ENCODE measurements around the gene IGDCC3.

Gene IGDCC3

DNA sequence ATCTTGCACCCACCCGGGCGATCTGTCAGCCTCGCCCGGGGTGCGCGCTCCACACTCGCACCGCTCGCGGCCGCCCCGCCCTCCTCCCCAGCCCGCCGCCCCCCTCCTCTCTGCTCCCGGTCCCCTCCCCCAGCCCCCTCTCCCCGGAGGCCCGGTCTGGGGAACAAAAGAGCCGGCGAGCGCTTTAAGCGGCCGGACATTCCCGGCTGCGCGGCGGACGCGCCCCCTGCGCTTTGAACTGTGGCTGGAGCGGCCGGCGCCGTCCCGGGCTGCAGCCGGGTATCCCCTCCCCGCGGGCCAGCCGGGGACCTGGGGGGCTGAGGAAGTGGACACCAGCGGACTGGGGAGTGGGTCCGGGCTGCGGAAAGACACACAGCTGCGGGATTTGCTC, at the start of gene IGDCC3:
TSS of gene IGDCC3 (minus strand) at position 27 of the 391 bp plus-strand sequence. CDS start 214 bp downstream, outside the sequence.
- no peak for DNase-seq (ENCODE audit: low read depth)

GRCh38 chr15:65426216-65426853, 48.5 kb upstream of the IGDCC3 start:
- DNase-seq (ENCODE audit: low read depth): no peak

- DNase-seq (ENCODE audit: low read depth): no peak
Observed at GRCh38 chr15:65424683-65425082, 46.9 kb upstream of the IGDCC3 start.

GRCh38 chr15:65423976-65424679, 46.3 kb upstream of the IGDCC3 start:
- no peak for DNase-seq (ENCODE audit: low read depth)

GRCh38 chr15:65423150-65423975, 45.6 kb upstream of the IGDCC3 start:
- no peak for DNase-seq (ENCODE audit: low read depth)

GRCh38 chr15:65421360-65422215, 43.8 kb upstream of the IGDCC3 start:
- DNase-seq (ENCODE audit: low read depth): no peak

GRCh38 chr15:65420975-65421359, 43.2 kb upstream of the IGDCC3 start:
- DNase-seq (ENCODE audit: low read depth): no peak

DNA sequence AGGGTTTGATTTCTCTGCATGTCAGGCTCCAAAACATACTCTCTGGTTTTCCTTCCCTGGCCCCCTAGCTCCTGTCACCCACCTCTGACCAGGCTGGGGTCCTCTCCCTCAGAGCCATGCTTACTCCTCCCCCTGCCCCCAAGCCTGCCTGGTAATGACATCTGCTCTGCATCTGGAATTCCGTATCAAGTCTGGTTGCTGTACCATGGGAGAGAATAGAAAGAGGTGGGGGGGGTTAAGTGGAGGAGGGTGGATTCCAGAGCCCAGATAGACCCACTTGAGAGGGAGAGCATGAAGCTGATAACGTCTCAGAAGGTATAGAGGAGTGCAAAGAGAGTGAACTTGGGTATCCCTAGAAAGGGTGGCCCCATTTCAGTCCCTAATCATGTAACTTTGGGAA, 40.8 kb upstream of the IGDCC3 start:
- no peak for DNase-seq (ENCODE audit: low read depth)

- no peak for DNase-seq (ENCODE audit: low read depth)
Observed at GRCh38 chr15:65416845-65417416, 39.1 kb upstream of the IGDCC3 start.

DNA sequence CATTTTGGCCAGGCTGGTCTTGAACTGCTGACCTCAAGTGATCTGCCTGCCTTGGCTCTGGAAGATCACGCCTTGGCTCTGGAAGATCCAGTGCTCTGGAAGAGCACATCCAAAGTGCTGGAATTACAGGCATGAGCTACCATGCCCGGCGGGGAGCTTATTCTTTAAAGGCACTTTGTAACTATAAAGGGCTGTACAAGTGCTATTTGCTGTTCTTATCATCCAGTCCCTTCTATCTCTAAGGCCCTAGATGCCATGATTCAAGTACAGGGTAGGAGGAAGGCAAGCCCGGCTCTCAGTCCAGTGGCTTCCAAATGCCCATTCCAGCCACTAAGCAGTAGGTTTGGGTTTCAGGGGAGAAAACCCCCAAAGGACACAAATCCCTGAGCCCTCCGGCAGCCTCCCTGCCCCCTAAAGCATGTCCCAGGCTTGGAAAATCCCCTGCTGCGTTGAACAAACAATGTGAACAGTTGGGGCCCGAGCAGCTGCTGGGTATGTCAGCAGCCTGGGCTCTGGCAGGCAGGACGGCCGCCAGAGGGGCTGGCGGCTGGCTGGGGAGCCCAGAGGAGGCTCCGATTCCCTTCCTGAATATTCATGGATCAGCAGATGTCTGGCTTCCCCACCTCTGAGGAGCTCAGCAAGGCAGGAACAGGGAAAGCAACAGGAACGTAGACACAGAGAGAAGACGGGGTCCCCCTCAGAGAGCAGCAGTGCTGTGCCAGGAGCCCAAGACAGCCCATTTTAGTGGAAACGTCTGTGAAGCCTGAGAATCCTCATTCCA, 37.2 kb upstream of the IGDCC3 start:
- DNase-seq (ENCODE audit: low read depth): no peak

GRCh38 chr15:65413760-65414144, 36.0 kb upstream of the IGDCC3 start:
- DNase-seq (ENCODE audit: low read depth): no peak

DNA sequence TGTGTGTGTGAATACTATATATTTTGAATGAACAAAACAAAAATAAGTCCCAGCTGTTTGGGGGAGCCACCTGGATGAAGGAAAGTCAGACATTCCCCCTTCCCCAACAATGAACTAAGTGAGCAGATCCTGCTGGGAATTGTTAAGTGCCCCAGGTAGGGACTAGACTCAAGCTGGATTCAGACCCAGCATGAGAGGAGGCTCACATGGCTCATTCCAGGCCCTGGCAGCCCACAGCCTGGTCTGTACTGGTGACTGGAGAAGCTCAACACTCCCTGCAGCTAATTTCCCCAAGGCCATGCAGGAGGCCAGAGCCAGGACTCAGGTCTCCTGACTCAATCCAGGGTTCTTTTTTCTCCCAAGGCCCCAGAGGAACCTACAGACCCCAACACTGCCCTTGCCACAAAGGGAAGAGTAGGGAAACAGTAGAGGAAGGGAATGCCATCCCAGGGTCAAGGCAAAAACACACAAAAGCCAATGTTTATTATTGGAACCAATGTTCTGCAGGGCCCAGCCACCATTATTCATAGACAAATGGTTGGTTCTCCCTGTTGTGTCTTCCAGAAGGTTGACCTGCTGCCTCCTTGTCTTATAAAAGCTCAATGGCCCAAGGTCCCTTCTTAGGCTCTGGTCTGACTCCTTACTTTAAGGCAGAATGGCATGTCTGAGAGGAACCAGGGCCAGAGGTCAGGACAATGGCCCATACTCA, 35.4 kb upstream of the IGDCC3 start:
- no peak for DNase-seq (ENCODE audit: low read depth)

DNA sequence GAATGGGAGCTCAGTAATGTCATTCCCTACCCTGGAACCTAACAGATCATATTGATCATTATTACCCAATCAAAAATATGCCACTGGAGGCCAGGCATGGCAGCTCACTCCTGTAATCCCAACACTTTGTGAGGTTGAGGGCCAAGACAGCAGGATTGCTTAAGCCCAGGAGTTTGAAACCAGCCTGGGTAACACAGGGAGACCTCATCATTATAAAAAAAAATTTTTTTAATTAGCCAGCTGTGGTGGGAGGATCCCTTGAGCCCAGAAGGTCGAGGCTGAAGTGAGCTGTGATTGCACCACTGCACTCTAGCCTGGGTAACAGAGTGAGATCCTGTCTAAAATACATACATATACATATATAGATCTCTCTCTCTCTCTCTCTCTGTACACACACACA, 34.8 kb upstream of the IGDCC3 start:
- DNase-seq (ENCODE audit: low read depth): no peak

DNA sequence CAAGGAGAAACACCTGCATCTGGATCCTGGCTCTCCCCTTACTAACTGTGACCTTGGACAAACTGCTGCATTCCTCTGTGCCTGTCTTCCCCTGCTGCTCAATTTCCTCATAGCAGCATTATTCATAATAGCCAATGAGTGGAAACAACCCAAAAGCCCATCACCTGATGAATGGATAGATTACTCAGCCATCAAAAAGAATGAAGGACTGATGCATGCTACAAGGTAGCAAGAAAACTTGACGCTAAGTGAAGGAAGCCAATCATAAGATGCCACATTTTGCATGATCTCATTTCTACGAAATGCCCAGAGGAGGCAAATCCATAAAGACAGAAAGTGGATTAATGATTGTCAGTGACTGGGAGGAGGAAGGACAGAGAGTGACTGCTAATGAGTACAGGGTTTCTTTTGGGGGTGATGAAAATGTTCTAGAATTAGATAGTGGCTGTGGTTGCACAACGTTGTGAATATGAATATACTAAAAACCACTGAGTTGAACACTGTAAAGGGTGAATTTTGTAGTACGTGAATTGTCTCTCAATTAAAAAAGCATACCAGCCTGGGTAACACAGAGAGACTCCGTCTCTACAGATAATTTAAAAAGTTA, 33.8 kb upstream of the IGDCC3 start:
- no peak for DNase-seq (ENCODE audit: low read depth)

GRCh38 chr15:65410972-65411371, 33.2 kb upstream of the IGDCC3 start:
- DNase-seq (ENCODE audit: low read depth): no peak

DNA sequence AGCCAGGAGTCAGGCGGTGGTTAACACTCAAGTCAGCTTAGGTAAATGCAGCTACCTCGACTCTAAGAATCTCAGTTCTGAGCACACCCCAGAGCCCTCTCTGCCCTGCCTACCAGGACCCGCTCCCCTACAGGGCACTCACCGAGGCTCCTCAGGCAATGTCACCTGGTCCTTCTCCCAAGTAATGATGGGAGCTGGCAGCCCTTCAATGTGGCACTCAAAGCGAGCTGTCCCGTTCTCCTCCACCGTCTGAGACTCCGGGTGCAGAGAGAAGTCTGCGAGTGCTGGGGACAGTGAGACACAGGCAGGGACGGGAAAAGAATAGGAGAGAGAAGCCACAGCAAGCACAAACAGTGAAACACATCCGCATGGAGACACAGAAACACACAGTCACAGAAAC, 32.2 kb upstream of the IGDCC3 start:
- DNase-seq (ENCODE audit: low read depth): no peak

DNA sequence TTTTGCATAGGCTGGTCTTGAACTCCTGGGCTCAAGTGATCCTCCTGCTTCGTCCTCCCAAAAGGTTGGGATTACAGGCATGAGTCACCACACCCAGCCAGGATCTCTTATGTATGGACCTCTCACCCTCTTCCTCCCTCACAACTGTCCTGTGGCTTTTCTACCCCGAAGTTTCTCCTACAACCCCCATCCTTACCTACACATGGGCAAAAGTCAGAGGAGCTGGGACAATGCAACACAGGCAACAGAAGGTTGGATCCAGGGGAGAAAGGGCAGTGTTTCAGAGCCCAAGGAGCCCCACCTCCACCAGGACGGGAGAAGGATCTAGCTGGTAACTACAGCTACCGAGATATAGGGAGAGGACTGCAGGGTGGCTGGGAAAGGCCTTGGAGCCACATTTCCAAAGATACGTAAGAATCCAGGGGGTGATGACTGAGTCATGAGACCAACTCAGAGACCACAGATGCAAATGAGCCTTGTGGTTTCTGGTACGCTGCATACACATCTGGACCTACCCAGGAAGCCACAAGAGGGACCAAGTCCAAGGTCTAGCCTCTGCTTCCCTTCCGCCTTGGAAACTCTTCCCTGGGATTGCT, 31.3 kb upstream of the IGDCC3 start:
- peak; percentile 96 for DNase-seq (ENCODE audit: low read depth)

DNA sequence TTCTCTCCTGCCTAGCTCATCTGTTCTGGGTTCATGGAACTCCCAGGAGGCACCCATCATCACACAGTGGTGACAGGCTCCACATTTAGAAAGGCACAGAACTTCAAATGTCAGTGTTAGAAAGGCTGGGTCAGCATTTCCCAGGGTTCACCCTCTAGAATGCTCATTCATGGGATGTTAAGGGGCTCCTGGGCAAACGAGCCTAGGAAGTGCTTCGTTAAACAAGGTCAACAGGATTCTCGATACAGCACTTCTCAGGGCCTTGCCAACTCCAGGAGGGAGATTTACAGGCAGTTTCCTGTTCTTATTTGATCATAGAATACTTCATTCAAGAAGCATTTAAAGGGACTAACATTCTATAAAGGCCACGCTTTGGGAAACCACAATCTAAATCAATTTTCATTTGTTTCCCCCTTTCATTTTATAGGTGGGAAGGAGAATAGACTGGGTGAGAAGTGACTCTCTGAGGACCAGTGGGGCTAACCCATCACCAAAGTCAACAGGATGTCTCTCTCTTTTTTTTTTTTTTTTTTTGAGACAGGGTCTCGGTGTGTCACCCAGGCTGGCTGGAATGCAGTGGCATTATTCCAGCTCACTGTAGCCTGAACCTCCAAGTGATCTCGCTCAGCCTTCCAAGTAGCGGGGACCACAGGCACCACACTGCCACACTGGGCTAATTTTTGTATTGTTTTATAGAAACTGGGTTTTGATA, 30.7 kb upstream of the IGDCC3 start:
- DNase-seq (ENCODE audit: low read depth): no peak
